Loucy (cell line): ENCODE results near the gene DAPK1.

ENCODE experiments used
- H2AFZ ChIP-seq: fragments of 200-600 bp; sonication (generic); 2 replicates; pipeline ENCODE4 v1.6.0; 2016; ENCODE audit warnings: antibody characterized with exemption, mild to moderate bottlenecking, low read length, moderate library complexity
- H3F3A ChIP-seq: fragments of 200-600 bp; 2 replicates; pipeline ENCODE4 v1.6.0; 2016; ENCODE audit warnings: antibody characterized with exemption, low read depth, mild to moderate bottlenecking
- H3K27me3 ChIP-seq: fragments of 200-600 bp; sonication (generic); 2 replicates; pipeline ENCODE4 v1.6.1; 2014; ENCODE audit warnings: low read length, mild to moderate bottlenecking; ENCODE audit not compliant: insufficient read depth, poor library complexity, severe bottlenecking
- H3K36me3 ChIP-seq: fragments of 200-600 bp; sonication (generic); 2 replicates; pipeline ENCODE4 v1.6.1; 2016; ENCODE audit warnings: low read length; ENCODE audit not compliant: insufficient read depth
- H3K4me1 ChIP-seq: fragments of 200-600 bp; sonication (generic); 2 replicates; pipeline ENCODE4 v1.5.1; 2014; ENCODE audit warnings: low read length, mild to moderate bottlenecking; ENCODE audit not compliant: insufficient read depth, poor library complexity, severe bottlenecking
- H3K4me2 ChIP-seq: fragments of 200-600 bp; sonication (generic); 2 replicates; pipeline ENCODE4 v1.6.0; 2014; ENCODE audit warnings: antibody characterized with exemption, low read length, low read depth, mild to moderate bottlenecking; ENCODE audit not compliant: poor library complexity, severe bottlenecking
- H3K4me3 ChIP-seq: fragments of 200-600 bp; sonication (generic); 2 replicates; pipeline ENCODE4 v1.5.1; 2014; ENCODE audit warnings: low read length, mild to moderate bottlenecking, mixed read lengths; ENCODE audit not compliant: poor library complexity, severe bottlenecking
- H3K79me2 ChIP-seq: fragments of 200-600 bp; sonication (generic); 2 replicates; pipeline ENCODE4 v1.6.1; 2014; ENCODE audit warnings: low read length; ENCODE audit not compliant: insufficient read depth
- H3K9ac ChIP-seq: fragments of 200-600 bp; sonication (generic); 2 replicates; pipeline ENCODE4 v1.6.0; 2014; ENCODE audit warnings: mild to moderate bottlenecking, low read depth, low read length, moderate library complexity; ENCODE audit not compliant: poor library complexity, severe bottlenecking
- H3K9me2 ChIP-seq: fragments of 200-600 bp; sonication (generic); replicated peaks from 2 replicates; pipeline ENCODE4 v1.6.1; 2016; ENCODE audit warnings: low read depth, low read length, mixed read lengths
- H3K9me3 ChIP-seq: fragments of 200-600 bp; sonication (generic); 2 replicates; pipeline ENCODE4 v1.6.1; 2014; ENCODE audit warnings: mild to moderate bottlenecking, antibody characterized with exemption, low read length, low read depth; ENCODE audit not compliant: insufficient read depth
- H4K20me1 ChIP-seq: fragments of 200-600 bp; sonication (generic); 2 replicates; pipeline ENCODE4 v1.6.0; 2014; ENCODE audit warnings: antibody characterized with exemption, low read length, mild to moderate bottlenecking; ENCODE audit not compliant: insufficient read depth, poor library complexity, severe bottlenecking
- EZH2phosphoT487 ChIP-seq: fragments of 200-600 bp; IDR thresholded peaks from 2 replicates; pipeline ENCODE4 v1.6.1; 2018; ENCODE audit warnings: antibody characterized with exemption, mild to moderate bottlenecking, moderate library complexity, borderline replicate concordance
- TF ChIP-seq, protein P1 (sequence below): fragments of 200-600 bp; sonication (generic); conservative IDR thresholded peaks from 2 replicates; pipeline ENCODE4 v1.5.1; 2014; ENCODE audit warnings: mild to moderate bottlenecking, antibody characterized with exemption, low read length

The DAPK1 gene

DNA sequence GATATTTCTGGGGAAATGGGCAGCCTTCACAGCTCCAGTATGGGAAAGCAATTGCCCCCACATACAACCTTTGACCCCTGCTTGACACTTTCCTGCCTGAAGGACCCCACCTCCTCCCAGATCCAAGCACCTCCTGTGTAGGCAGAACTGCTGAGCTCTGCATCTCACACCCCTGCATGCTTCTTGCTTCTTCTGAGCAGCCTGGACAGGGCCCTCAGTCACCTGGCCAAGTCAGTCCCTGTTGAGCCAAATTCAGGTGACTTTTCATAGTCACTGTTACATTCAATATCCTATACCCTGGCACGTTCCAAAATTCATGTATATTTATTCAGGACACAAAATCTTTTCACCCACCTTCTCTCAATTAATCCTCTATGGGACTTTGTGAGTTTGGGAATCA, 197.9 kb downstream of the DAPK1 start:
- Histone ChIP-seq H3K36me3 (peaks cover 18% of the 10 kb centered on the region; the same call in 1 of the 2 replicates), H3K9me3 (peaks cover 3% of the 10 kb centered on the region; the same call in 1 of the 2 replicates), H3K4me2 (no peak overlapping the region), H2AFZ (no peak overlapping the region), H3K9me2 (no peaks in the 10 kb centered on the region), H3K4me1 (no peaks in the 10 kb centered on the region), H3F3A (no peaks in the 10 kb centered on the region), H3K4me3 (no peak overlapping the region), H3K27me3 (no peaks in the 10 kb centered on the region), H3K79me2 (no peaks in the 10 kb centered on the region), H3K9ac (no peak overlapping the region), H4K20me1 (no peaks in the 10 kb centered on the region)
- TF ChIP-seq, protein P1, sequence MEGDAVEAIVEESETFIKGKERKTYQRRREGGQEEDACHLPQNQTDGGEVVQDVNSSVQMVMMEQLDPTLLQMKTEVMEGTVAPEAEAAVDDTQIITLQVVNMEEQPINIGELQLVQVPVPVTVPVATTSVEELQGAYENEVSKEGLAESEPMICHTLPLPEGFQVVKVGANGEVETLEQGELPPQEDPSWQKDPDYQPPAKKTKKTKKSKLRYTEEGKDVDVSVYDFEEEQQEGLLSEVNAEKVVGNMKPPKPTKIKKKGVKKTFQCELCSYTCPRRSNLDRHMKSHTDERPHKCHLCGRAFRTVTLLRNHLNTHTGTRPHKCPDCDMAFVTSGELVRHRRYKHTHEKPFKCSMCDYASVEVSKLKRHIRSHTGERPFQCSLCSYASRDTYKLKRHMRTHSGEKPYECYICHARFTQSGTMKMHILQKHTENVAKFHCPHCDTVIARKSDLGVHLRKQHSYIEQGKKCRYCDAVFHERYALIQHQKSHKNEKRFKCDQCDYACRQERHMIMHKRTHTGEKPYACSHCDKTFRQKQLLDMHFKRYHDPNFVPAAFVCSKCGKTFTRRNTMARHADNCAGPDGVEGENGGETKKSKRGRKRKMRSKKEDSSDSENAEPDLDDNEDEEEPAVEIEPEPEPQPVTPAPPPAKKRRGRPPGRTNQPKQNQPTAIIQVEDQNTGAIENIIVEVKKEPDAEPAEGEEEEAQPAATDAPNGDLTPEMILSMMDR: no peak
- no peak for TF ChIP-seq EZH2phosphoT487

DNA sequence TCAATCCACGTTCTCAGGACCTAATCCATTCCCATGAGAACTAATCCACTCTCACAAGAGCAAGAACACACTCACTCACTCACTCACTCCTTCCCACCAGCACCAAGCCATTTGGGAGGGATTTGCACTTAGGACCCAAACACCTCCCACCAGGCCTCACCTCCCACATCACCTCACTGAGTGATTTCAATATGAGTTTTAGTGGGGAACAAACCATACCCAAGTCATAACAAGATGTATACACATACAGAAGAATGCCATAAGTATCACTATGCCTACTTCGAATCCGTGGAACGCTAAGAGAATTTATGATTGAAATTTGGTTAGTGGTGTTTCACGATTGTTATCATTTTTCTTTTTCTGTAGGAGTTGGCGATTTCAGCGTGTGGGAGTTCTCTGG, 199.0 kb downstream of the DAPK1 start:
- no peak overlapping the region for H3K4me2 ChIP-seq
- H2AFZ ChIP-seq: no peak overlapping the region
- H3K9me2 ChIP-seq: no peaks in the 10 kb centered on the region
- no peaks in the 10 kb centered on the region for H3K27me3 ChIP-seq
- no peaks in the 10 kb centered on the region for H4K20me1 ChIP-seq
- no peak for TF ChIP-seq EZH2phosphoT487
- TF ChIP-seq, protein P1: no peak
- peaks cover 3% of the 10 kb centered on the region; the same call in 1 of the 2 replicates for H3K9me3 ChIP-seq
- H3K79me2 ChIP-seq: no peaks in the 10 kb centered on the region
- H3K36me3 ChIP-seq: peaks cover 18% of the 10 kb centered on the region; the same call in 1 of the 2 replicates
- no peaks in the 10 kb centered on the region for H3F3A ChIP-seq
- no peaks in the 10 kb centered on the region for H3K4me1 ChIP-seq
- no peak overlapping the region for H3K4me3 ChIP-seq
- H3K9ac ChIP-seq: no peak overlapping the region

DNA sequence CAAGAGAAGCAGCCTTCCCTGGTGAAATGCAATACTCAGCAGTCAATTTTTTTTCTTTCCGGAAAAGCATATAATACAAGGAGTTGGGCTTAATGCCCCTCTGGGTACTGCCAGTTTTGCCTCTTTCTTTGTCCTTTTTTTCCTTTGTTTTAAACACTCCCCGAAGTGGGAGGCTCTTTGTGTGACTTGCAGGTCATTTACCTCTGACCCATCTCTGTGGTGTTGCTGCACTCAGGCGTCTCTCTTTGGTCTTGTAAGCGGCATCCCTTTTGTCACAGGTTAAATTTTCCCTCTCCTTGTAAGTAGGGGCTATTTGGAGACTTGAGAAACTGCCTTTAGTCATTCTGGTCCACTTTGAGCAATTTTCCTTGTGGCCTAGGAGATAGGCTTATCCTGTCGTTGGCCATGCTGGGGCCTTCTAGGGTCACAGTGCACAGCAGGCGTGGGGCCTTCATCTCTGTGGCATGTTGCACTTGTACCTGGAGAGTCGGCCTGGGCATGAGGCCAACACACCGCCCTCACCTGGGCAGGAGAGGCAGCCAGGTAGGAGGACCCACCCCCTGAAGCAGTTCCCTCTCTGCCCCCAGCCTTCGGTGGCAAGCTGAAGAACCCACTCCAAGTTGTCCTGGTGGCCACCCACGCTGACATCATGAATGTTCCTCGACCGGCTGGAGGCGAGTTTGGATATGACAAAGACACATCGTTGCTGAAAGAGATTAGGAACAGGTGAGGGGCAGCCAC, 200.6 kb downstream of the DAPK1 start:
- H3K4me3 ChIP-seq: no peak overlapping the region
- peaks cover 3% of the 10 kb centered on the region; the same call in 1 of the 2 replicates for H3K9me3 ChIP-seq
- H3K79me2 ChIP-seq: no peaks in the 10 kb centered on the region
- no peaks in the 10 kb centered on the region for H3K4me1 ChIP-seq
- no peaks in the 10 kb centered on the region for H3K9me2 ChIP-seq
- no peaks in the 10 kb centered on the region for H3K27me3 ChIP-seq
- no peak overlapping the region for H3K4me2 ChIP-seq
- H3K36me3 ChIP-seq: peaks cover 18% of the 10 kb centered on the region; the same call in 1 of the 2 replicates
- no peaks in the 10 kb centered on the region for H3F3A ChIP-seq
- H4K20me1 ChIP-seq: no peaks in the 10 kb centered on the region
- no peak overlapping the region for H3K9ac ChIP-seq
- no peak overlapping the region for H2AFZ ChIP-seq
- TF ChIP-seq EZH2phosphoT487: no peak
- TF ChIP-seq, protein P1: no peak
